HT1080 (cell line): ENCODE data around the gene ACOT8. TPM values are rescaled to one million over a fixed set of nuclear protein-coding genes. Genes with fewer than 3 reads are reported as not detected.
"Not testable (repeated sequence)": the region's sequence is repeated elsewhere in the genome, so short reads cannot be mapped to it uniquely, and the experiment has no call there.

Source experiments
- DNase-seq: peaks from one replicate; pipeline ENCODE4 v3.0.0-alpha.2; 2015; ENCODE audit warnings: low read depth
- total RNA-seq: library from RNA; depleted of rRNA; stranded (reverse); fragments of >200 nt; shearing (Covaris generic); gene quantifications from 2 replicates; pipeline ENCODE4 v1.2.3, GENCODE V29; 2014

ACOT8 gene
- total RNA-seq, 1 experiment from 2014 or later = 43.1 TPM

GRCh38 chr20:45888681-45889080 lies 31.5 kb upstream of the ACOT8 start:
- DNase-seq = no peak

DNA sequence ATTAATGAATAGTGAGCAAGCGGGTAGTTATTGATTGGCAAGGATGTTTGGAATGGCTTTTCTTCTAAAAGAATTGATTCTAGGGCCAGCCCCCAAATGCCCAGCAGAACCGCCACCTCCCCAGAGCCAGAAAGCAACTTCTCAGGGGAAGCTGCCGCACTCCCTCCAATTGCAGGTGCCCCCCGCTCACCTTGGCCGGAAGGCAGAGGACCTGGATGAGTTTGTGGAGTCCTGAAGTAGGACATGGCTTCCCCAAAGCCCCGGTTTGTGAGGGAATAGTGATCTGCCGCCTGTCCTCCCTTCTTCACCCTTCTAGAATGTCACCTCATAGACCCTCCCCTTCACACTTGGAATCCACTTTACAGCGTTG lies 30.1 kb upstream of the ACOT8 start, which contains the start of gene SPATA25:
Gene SPATA25 (minus strand): TSS at position 277 of the 370 bp plus-strand sequence. CDS start 32 bp downstream, at position 245.
- DNase-seq = no peak

DNA sequence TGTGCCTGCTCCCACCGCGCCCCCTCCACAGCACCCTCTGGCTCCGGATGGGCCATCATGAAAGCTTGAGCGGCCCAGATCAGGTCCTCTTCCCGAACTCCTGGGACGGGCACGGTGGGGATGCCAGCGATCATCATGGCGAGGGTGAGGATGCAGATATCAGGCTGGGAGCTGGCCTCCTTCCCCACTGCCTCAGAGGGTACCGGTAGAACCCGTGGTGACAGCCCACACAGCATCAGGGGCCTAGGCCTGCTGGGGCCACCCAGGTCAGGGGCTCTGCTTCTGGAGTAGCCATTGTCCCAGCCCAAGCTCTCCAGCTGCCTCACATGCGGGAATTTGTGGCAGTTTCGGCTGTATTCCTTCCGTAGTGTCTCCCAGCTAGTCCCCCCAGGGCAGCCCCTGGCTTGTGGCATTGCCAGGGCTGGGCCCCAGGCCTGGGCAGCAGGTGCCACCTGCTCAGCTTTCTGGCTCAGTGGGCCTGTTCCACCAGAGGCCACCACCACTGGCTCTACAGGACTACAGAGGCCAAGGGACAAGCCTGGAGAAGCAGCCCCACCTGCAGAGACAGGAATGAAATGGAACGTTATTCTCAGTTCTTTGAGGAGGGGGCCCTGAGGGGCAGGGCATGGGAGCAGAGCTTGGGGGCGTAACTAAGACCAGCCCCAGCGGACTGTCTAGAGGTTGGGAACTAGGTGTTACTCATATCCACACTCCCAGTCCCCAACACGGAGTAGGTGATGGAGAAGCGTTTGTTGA lies 29.6 kb upstream of the ACOT8 start:
- no peak for DNase-seq

DNA sequence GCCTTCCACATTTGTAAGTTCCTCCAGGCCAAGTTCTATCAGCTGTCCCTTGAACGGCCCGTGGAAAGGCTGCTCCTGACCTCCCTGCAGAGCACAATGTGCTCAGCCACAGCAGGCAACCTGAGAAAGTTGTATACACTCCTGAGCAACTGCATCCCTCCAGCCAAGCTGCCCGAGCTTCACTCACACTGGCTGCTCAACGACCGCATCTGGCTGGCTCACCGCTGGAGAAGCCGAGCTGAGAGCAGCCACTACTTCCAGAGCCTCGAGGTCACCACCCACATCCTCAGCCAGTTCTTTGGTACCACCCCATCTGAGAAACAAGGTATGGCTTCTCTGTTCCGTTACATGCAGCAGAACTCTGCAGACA lies 25.9 kb upstream of the ACOT8 start:
- no peak for DNase-seq

GRCh38 chr20:45882469-45883099 lies 25.4 kb upstream of the ACOT8 start:
- DNase-seq = no peak

- DNase-seq = peak; percentile 99
These were observed 24.0 kb upstream of the ACOT8 start, which contains the start of gene ZSWIM1 for GRCh38 chr20:45880988-45881788. TSS of gene ZSWIM1 (plus strand) at chr20:45881227. CDS start at chr20:45882593, 1,366 bp downstream.

GRCh38 chr20:45878076-45878761 lies 21.0 kb upstream of the ACOT8 start:
- DNase-seq = no peak

DNA sequence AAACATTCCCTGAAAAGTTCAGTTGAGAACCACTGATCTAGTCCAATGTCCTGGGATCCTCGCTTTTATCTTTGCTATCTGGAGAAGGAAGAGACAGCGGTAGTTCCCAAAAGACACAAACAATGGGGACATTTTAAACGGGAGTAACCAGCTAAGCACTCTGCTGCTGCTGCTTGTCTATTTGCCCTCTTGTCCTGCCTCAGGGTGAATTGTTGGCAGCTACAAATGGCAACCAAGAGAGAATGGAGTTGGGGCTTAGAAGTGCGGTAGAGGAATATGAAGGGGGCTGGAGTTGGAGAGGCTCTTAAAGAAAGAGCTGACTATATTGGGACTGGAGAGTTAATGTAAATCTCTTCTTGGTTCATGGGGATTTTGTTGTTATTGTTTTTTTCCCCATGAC lies 17.4 kb upstream of the ACOT8 start:
- DNase-seq = no peak

DNA sequence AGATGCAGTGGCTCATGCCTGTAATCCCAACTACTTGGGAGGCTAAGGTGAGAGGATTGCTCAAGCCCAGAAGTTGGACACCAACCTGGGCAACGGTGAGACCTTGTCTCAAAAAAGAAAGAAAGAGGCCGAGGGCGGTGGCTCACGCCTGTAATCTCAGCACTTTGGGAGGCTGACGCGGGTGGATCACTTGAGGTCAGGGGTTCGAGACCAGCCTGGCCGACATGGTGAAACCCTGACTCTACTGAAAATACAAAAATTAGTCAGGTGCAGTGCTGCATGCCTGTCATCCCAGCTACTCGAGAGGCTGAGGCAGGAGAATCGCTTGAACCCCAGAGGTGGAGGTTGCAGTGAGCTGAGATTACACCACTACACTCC lies 16.9 kb upstream of the ACOT8 start:
- not testable (repeated sequence) for DNase-seq

- no peak for DNase-seq
These were observed 16.4 kb upstream of the ACOT8 start for GRCh38 chr20:45873409-45874103.

GRCh38 chr20:45872626-45873025 lies 15.4 kb upstream of the ACOT8 start:
- DNase-seq = no peak

- peak; percentile 71 for DNase-seq
These were observed 10.6 kb upstream of the ACOT8 start for GRCh38 chr20:45867819-45868176.

DNA sequence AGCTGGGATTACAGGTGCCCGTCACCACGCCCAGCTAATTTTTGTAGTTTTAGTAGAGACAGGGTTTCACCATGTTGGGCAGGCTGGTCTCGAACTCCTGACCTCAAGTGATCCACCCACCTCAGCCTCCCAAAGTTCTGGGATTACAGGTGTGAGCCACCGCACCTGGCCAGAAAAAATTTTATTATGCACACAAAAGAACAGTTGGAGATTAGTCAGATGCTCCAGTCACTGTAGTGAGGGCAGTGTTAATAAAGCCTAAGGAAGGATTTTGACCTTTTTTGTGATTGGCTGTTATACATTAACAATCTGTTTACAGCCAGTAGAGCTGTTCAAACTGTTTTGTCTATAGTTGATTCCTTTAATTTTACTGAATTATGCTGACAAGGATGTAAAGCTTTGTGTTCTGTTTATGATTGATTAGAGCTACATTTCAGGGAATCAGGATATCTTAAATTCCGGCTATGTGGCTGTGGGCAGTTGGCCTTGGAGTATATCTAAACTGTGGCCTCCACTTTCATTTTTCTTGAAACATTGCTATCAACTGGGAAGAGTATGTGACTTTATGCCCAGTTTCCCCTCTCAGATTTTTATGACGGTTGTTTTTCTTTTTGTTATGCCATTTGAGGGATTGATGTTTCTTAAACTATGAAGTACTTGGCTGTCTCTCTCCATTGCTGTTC lies 10.1 kb upstream of the ACOT8 start:
- DNase-seq = no peak

- no peak for DNase-seq
These were observed 9.3 kb upstream of the ACOT8 start for GRCh38 chr20:45866454-45866853.

GRCh38 chr20:45863543-45864470 lies 6.6 kb upstream of the ACOT8 start:
- no peak for DNase-seq

DNA sequence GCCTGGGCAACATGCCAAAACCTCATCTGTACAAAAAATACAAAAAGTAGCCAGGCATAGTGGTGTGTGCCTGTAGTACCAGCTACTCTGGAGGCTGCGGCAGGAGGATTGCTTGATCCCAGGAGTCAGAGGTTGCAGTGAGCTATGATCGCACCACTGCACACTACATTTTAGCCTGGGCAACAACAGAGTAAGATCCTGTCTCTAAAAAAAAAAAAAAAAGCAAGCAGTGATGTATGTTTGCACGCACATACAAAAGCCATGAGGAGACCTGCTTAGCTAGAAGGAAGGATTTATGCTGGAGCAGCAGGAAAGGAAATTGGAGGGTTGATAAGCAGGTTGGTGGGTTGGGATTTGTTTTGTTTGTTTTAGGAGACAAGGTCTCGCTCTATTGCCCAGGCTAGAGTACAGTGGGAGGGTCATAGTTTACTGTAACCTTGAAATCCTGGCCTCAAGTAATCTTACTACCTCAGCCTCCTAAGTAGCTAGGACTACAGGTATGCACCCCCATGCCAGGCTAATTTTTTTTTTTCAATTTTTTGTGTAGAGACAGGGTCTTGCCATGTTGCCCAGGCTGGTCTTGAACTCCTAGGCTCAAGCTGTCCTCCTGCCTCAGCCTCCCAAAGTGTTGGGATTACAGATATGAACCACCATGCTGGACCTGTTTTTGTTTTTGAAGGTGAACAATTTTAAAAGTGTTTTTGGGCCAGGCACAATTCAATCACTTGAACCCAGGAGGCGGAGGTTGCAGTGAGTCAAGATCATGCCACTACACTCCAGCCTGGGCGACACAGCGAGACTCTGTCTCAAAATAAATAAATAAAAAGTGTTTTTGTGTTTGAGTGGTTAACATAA lies 4.3 kb upstream of the ACOT8 start:
- DNase-seq = peak; percentile 17

DNA sequence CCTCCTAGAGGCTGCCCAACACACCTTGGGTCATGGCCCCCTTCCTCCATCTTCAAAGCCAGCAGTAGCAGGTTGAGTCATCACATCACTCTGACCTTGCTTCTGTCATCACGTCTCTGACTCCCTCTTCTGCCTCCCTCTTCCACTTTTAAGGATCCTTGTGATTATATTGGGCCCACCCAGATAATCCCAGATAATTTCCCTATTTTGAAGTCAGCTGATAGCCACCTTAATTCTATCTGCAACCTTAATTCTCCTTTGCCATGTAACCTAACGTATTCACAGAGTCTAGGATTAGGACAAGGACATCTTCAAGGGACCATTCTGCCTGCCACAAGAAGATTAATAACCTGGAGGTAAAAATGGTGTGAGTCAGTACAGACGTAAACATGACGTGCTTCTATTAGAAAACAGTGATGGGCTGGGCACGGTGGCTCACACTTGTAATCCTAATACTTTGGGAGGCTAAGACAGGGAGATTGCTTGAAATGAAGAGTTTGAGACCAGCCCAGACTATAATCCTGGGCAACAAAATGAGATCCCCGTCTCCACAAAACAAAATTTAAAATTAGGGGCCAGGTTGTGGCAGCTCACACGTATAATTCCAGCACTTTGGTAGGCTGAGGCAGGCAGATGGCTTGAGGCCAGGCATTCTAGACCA lies 3.5 kb upstream of the ACOT8 start:
- DNase-seq = peak; percentile 25

GRCh38 chr20:45859916-45860315 lies 2.7 kb upstream of the ACOT8 start:
- no peak for DNase-seq
